ENCODE data around the gene PPP2R2C.

The PPP2R2C gene

DNA sequence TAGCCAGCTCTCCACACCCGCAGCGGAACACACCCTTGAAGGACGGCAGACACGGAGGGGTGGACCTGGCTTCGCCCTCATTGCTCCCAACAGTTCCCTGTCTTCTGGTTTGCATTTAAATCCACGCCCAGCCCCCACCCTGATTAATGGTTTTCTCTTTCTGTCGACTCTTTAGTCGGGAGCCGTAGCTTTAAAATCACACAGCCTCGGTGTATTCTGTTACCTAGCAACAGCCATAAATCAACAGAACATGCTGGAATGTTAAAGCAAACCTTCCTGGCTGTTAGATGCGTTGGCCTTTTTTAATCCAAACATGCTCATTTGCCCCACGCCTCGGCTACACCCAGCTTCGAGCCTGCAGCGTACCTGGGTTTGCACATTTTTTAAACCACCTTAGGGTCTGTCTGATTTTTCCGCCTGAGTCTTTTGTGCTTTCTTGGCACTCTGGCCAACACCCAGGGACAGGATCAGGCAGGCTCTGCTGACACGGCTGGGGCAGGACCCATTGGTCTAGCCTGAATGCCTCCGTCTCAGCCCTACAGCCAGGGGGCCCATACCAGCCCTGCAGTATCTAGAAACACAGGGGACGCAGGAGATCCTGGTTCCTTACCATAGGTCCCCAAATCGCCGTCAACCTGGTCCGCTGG, 21.4 kb upstream of the PPP2R2C start:
- peaks cover 51% of the 10 kb centered on the region for H3K27me3 Mint-ChIP-seq (ENCODE audit: low read depth, poor library complexity)
- no peaks in the 10 kb centered on the region for H3K36me3 Mint-ChIP-seq (ENCODE audit: low read depth)
- TF ChIP-seq, protein P1, sequence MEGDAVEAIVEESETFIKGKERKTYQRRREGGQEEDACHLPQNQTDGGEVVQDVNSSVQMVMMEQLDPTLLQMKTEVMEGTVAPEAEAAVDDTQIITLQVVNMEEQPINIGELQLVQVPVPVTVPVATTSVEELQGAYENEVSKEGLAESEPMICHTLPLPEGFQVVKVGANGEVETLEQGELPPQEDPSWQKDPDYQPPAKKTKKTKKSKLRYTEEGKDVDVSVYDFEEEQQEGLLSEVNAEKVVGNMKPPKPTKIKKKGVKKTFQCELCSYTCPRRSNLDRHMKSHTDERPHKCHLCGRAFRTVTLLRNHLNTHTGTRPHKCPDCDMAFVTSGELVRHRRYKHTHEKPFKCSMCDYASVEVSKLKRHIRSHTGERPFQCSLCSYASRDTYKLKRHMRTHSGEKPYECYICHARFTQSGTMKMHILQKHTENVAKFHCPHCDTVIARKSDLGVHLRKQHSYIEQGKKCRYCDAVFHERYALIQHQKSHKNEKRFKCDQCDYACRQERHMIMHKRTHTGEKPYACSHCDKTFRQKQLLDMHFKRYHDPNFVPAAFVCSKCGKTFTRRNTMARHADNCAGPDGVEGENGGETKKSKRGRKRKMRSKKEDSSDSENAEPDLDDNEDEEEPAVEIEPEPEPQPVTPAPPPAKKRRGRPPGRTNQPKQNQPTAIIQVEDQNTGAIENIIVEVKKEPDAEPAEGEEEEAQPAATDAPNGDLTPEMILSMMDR (IDR thresholded peaks at IDR 0.05): no peak
- peaks cover 8% of the 10 kb centered on the region for H3K9me3 Mint-ChIP-seq
- DNase-seq: peak; percentile 69
- H3K27ac Mint-ChIP-seq: peak overlapping the region; percentile 2
- peaks cover 18% of the 10 kb centered on the region for H3K4me1 Mint-ChIP-seq
- peak overlapping the region; percentile 47 for H3K4me3 Mint-ChIP-seq

DNA sequence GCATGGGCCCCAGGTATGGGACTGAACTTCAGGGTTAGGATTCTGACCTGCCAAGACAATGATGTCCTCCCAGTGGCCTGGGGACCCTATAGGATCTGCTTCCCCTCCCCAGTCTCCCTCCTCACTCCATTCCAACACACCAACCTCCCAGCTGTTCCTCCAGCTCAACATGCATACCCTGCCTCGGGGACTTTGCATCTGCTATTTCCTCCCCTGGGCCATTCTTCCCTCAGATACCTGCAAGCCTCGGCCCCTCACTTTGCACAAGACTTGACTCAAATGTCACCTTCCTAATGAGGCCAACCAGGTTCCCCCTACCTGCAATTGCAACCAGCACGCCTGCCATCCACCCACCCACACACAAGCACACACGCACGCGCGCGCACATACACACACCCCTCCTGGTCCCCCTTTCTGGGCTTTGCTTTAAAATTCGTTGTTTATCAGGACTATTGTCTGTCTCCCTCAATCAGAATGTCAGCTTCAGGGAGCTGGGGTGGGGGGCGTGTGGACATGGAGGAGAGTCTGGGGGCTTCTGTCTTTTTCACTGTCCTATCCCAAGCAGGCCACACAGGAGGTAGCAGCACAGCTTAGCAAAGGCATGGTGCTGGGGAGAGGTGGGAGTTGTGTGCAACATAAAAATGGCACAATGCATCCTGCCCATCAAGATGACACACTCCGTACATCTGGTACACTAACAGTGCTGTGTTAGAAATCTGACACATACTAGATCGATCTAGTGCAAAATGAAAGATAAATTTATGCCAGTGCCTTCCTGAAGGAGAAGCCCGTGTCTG, 20.6 kb upstream of the PPP2R2C start:
- H3K9me3 Mint-ChIP-seq: peaks cover 10% of the 10 kb centered on the region
- peak overlapping the region; percentile 2 for H3K27ac Mint-ChIP-seq
- peak overlapping the region; percentile 47 for H3K4me3 Mint-ChIP-seq
- TF ChIP-seq, protein P1 (IDR thresholded peaks at IDR 0.05): no peak
- H3K4me1 Mint-ChIP-seq: peaks cover 18% of the 10 kb centered on the region
- H3K36me3 Mint-ChIP-seq (ENCODE audit: low read depth): no peaks in the 10 kb centered on the region
- H3K27me3 Mint-ChIP-seq (ENCODE audit: low read depth, poor library complexity): peaks cover 52% of the 10 kb centered on the region
- no peak for DNase-seq

DNA sequence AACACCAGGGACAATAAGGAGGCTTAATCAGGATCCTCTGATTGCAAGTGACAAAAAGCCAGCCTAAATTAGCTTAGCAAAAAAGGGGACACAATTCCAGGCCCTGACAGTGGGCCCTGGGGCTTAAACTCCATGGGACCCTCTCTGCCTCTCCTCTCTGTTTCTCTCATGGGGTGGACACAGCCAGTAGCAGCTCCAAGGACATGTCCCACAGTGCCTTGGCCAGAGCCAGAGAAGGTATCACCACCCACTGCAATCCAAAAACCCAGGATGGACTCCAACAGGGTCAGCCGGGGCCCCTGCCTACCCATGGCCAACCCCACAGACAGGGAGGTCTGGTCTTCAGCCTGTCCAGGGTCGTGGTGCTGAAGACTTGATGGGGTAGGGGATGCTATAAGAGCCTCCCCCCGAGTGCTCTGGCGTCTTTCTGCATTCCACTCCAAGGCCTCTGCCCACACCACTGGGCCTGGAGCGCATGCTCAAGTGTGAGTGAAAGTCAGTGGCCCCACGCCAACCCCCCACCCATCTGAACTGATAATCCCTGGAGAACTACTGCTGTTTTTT, 19.7 kb upstream of the PPP2R2C start:
- no peaks in the 10 kb centered on the region for H3K36me3 Mint-ChIP-seq (ENCODE audit: low read depth)
- peaks cover 20% of the 10 kb centered on the region for H3K9me3 Mint-ChIP-seq
- peaks cover 52% of the 10 kb centered on the region for H3K27me3 Mint-ChIP-seq (ENCODE audit: low read depth, poor library complexity)
- TF ChIP-seq, protein P1 (IDR thresholded peaks at IDR 0.05): no peak
- H3K4me3 Mint-ChIP-seq: no peak overlapping the region
- no peak overlapping the region for H3K27ac Mint-ChIP-seq
- H3K4me1 Mint-ChIP-seq: peaks cover 18% of the 10 kb centered on the region
- no peak for DNase-seq

DNA sequence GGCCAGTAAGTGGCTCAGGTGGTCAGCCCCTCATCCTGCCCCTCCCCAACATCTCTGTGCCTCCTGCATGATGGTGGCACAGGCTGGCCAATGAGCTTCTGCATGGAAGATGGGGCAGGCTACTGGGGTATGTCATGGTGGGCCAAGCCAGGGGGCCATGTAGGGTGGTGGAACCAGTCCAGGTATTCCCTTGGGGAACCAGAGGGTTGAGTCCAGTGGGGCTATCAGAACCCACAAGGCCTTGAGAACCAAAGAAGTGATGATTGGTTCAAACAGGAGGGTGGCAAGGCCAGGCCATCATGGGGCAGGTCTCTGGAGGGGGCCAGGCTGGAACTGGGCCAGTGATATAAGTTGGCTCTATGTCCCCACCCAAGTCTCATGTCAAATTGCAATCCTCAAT, 18.8 kb upstream of the PPP2R2C start:
- Mint-ChIP-seq H3K4me1 (peaks cover 18% of the 10 kb centered on the region), H3K27me3 (ENCODE audit: low read depth, poor library complexity) (peaks cover 58% of the 10 kb centered on the region), H3K27ac (no peak overlapping the region), H3K4me3 (no peak overlapping the region), H3K36me3 (ENCODE audit: low read depth) (no peaks in the 10 kb centered on the region), H3K9me3 (peaks cover 28% of the 10 kb centered on the region)
- DNase-seq: no peak
- TF ChIP-seq, protein P1 (IDR thresholded peaks at IDR 0.05): no peak

DNA sequence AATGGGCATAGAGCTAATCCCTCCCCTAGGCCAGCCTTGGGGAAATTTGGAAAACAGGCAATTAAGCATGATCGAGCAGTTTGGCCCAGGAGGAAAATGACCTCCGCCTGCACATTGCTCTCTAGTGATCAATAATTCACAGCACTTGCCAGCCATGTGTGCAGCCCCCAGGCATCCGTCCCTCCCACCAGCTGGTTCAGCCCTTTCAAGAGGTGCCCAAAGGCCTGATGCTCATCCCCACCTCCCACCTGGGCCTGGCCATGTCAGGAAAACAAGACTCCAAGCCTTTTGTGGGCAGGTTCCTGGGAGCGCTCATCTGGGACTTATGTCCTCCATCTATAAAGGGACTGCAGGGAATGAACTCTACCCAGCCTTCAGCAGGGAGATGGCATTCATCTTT, 17.5 kb upstream of the PPP2R2C start:
- Mint-ChIP-seq H3K27me3 (ENCODE audit: low read depth, poor library complexity) (peaks cover 65% of the 10 kb centered on the region), H3K27ac (no peak overlapping the region), H3K4me1 (peaks cover 18% of the 10 kb centered on the region), H3K4me3 (no peak overlapping the region), H3K9me3 (peaks cover 40% of the 10 kb centered on the region), H3K36me3 (ENCODE audit: low read depth) (no peaks in the 10 kb centered on the region)
- TF ChIP-seq, protein P1 (IDR thresholded peaks at IDR 0.05): no peak
- DNase-seq: no peak
